GM21423 (cell line): ENCODE results near the gene RAVER1.

Experiments
- ATAC-seq: cut with Tn5 transposase; IDR thresholded peaks from one replicate; pipeline ENCODE4 v1.9.1; 2021; ENCODE audit warnings: mild to moderate bottlenecking, moderate library complexity; ENCODE audit not compliant: unreplicated experiment

The RAVER1 gene

GRCh38 chr19:10318807-10319682, 14.3 kb downstream of the RAVER1 start:
- ATAC-seq, result no peak

DNA sequence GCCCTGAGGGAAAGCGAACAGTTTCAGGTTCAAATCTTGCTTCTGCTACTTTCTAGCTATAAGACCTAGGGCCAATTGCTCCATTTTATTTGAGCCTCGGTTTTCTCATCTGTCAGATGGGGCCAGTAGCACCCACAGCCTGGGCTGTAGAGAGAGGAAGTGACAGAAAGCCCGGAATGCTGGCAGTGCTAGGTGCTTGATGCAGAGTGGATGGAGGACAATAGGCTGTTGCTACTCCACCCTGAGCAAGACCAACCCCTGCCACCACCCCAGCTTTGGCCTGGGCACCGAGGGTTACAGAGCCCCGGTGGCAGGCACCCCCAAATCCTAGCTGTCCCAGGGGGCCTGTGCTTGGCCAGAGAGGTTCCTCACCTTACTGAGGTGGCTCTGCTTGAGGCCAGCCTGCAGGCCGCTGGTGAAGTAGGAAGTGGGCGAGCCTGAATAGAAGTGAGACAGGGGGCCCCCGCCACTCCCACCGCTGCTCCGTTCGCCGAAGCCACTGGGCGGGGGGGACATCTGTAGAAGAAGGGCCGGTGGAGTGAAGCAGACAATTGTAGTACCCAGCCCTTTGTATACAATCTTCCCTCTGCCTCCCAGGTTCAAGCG, 15.4 kb downstream of the RAVER1 start:
- no peak for ATAC-seq

DNA sequence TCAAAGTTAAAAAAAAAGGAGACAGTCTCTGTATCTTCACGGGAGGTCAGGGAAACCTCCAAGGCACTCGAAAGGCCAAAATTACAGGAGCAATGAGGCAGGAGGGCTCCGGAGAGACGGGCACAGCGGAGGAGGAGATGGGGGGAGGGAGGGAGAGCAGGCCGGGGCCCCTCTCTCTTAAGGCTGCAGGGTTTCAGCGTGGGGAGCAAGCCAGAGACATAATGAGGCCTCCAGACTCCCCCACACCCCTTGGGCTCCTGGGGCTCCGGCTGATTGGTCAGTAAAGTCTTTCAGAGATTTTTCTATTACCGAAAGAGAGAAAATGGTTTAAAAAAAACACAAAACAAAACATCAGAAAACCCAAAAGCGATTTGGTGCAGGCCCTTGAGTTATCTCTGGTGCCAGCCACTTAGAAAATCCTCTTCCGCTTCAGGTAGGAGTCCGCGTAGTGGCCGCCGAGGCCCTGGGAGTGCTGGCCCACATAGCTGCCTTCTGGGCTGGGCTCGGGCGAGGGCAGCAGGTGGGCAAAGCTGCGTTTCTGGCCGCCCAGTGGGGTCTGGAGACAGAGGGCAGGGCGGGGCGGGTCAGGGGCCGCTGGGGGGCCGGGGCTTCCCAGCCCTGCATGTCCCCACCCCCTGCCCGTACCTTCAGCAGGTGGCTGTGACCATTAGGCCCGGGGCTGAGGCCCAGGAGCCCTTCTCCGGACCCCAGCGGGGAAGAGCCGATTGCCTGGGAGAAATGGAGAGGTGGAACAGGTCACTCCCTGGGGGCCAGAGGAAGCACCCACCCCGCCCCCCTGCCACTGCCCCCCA, 16.1 kb downstream of the RAVER1 start:
- no peak for ATAC-seq

DNA sequence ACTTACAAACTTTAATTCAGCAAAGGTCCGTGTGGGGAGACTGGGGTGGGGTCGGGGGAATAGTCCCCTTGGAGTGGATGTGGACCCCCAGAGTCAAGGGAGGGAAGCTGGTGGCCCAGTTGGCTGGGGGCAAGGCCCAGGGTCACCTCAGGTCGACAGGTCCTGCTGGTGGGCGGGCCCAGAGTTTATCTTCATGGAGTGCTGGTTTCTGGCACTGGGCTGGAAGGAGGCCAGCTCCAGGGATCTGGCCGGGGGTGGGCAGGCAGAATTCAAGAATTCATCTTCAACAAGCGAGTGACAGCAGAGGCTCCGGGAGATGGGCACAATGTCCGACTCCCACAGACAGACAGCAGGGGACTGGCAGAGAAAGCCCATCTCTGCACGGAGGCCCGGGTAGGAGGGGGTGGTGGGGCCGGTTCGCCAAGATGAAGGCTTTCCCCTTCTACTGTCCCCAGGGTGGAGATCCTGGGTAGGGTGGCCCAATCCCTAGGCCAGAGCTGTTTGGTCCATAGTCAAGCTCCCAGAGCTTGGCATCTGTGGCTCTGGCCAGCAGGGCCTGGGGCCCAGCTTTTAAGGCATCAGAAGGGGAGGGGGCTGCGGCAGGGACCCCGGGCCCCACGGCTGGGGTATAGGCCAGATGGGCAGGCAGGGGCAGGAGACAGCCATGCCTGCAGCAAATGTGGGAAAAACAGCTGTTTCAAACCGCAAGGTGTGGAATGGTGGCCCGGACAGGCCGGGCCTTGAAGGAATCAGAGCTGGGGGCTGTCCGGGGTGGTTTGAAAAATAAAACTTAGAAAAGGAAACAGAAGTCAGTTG, 16.9 kb downstream of the RAVER1 start:
- ATAC-seq, result no peak

DNA sequence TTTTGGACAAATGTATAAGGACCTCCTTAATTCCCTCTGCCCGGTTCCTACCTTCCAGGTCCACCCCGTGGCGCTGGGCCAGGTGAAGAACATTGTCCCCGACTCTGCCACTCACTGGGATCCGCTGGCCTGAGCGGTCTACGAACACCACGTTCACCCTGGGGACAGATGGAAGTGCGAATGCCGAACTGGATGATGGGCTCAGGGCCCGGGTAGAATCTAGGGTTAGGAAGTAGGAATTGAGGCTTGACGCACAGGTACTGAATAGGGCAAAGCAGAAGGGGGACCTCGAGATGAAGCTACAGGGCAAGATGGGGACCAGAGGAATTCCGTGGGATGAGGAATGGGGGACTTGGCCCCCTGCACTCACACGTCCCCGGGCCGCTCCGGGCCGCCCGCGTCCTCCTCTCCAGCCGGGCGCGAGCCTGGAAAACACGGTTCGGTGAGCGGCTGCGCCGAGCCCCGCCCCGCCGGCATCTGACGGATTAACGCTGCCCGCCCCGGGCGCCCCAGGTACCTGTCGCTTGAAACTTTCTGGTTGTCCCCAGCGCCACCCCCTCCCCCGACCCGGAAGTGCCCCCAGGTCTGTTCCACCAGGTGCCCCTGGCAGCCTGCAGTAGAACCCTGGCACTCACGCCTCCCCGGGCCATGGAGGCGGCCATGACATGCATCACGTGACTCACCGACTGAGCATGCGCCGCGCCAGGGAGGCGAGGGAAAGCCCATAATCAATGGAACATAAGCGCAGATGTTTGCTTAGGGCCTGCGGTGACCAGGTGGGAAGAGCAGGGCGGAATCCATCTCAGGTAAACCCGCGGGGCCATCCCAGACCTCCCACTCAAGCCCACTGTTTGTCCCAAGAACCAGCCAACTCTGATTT, 17.8 kb downstream of the RAVER1 start, which contains the start of gene FDX2:
FDX2 (minus strand) TSS at position 681 of the 880 bp plus-strand sequence; CDS start at position 662, 19 bp downstream.
- peak; percentile 49 for ATAC-seq

DNA sequence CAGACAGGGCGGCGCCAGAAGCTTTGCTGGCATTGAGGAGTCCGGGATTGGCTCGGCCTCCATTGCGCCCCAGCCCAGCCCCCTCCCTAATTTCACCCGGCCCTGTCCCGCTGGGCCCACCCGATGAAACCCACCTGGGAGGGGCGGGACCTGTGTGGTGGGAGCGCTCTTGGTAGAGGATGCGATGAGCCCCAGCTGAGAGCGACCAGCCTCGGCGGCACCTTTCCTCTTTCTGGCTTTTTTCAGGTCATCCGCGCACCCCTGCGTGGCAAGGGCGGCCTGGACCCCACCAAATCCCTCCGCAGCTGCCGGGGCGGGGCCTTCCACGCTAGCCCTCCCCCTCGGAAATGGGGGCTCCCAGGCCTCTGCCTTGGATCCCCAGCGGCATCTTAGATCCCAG, 23.9 kb downstream of the RAVER1 start, which contains the start of gene ZGLP1:
ZGLP1 (minus strand) TSS at position 393 of the 400 bp plus-strand sequence.
- no peak for ATAC-seq

DNA sequence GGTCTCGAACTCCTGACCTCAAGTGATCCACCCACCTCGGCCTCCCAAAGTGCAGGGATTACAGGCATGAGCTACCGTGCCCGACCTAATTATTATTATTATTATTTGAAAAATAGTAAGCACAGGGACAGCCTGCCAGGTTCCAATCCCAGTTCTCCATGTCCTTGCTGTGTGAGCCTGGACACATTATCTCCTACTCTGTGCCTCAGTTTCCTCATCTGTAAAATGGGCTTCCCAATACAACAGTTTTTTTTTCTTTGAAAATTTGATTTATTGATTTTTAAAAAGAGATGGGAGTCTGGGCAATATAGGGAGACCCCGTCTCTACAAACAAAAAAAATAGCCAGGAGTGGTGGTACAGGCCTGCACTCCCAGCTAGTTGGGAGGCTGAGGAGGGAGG, 27.0 kb downstream of the RAVER1 start:
- ATAC-seq, result no peak

DNA sequence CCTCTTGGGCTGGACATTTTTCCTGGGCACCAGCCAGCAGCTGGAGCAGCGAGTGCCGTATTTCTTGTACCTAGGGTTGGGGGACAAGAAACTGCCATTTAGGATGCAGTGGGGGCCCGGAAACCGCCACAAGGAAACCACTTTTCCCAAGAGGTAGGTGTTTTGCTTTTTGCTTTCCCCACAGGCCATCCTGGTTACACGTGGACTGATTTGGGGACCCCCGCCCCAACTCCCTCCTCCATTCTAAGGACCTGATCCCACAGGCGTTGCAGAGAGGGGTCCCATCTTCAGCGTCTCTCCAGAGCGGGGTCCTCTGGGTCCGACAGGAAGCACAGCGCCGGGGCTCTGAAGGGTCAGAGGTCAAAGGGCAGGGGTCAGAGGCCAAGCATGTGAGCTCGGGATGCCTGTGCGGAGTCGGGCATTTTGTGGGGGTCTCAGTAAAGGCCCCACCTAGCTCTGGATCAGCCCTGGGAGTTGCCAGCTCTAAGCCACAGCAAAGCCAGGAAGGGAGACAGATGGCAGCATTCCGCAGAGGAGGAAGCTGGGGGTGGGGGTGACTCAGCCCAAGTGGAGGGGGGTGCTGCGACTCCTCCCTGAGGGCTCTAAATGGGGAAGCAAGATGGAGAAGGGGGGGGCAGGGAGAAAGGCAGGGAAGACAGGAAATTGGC, 28.1 kb downstream of the RAVER1 start:
- ATAC-seq, result no peak

DNA sequence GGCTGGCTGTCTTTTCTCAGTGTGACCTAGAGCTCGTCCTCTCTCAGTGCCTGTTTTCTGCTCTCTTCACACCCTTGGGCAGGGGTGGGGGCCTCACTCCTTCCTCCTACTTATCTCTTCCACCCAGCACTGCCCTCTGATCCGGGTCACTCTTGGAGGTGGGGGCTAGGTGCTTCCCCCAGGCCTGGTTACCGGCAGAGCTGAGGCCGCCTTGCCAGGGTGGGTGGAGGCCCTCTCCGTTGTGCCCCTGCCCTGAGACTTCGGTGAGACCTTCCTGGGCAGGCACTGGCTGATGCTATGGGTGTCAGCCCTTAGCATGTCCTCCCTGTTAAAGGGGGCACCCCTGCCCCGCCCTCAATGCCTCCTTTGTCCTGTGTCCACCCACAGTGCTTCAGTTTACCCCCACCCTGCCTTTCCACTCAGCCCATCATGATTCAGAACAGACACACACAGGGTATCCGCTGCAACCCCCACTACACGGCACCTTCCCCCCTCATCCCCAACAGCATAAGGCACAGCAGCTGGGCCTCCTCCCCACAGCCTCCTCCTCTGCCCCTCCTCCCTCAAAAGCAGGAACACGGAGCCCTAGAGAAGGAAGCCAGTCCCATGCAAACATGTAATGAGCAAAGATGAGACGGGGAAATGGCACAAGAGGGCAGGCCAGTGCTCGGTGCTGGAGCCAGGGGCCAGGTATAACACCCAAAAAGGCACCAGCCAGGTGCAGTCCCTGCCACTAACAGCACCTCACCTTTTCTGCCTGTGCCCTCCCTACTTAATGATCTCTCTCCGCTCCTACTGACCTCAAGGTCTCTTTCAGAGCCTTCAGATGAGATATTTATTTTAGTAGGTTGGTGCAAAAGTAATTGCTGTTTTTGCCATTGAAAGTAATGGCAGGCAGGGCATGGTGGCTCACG, 33.5 kb downstream of the RAVER1 start:
- no peak for ATAC-seq

DNA sequence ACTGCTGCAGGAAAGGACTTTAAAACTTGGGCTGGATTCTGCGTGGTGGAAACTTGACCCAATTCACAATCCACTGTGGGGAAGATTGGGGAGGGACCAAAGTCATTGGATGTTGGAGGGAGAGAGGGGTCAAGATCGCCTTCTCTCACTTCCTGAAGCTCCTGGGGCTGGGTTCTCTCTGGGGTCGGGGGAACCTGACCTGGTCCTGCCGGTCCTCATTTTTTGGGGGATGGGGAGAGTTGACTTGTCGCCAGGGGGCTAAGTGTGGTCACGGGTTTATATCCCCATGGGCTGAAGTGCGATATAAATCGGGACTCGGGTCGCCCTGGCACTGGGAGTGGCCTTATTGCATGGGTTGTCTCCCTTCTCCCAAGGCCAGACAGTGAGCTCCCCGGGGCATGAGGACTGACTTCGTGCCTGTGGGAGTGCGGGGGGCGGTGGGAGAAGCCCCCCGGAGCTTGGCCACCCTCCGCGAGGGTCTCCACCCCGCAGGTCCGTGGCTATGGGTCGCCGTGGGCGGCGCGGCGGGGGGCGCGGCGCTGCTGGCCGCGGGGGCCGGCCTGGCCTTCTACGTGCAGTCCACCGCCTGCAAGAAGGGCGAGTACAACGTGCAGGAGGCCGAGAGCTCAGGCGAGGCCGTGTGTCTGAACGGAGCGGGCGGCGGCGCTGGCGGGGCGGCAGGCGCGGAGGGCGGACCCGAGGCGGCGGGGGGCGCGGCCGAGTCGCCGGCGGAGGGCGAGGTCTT, 37.3 kb downstream of the RAVER1 start:
- ATAC-seq, result no peak

DNA sequence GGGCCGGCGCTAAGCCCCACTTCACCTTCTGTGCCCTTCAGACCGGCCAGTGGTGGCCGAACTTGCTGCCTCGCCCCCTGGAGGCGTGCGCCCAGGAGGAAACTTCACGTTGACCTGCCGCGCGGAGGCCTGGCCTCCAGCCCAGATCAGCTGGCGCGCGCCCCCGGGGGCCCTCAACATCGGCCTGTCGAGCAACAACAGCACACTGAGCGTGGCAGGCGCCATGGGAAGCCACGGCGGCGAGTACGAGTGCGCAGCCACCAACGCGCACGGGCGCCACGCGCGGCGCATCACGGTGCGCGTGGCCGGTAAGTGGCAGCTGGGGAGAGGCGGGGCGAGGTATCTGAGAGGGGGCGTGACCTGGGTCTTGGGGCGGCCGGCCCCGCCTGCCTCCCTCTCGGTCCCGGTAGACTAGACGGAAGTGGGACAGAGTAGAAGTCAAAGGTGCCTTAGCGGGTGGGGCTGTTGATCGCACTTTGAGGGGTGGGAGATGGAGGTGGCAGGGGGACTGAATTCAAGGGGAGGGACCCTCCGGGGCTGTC, 38.0 kb downstream of the RAVER1 start:
- peak; percentile 50 for ATAC-seq

DNA sequence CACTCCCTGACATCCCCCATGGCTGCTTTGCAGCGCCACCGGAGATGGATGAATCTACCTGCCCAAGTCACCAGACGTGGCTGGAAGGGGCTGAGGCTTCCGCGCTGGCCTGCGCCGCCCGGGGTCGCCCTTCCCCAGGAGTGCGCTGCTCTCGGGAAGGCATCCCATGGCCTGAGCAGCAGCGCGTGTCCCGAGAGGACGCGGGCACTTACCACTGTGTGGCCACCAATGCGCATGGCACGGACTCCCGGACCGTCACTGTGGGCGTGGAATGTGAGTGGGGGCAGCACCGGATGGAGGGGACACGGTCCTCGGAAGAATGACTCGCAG, 39.0 kb downstream of the RAVER1 start:
- no peak for ATAC-seq

GRCh38 chr19:10293637-10294367, 39.5 kb downstream of the RAVER1 start:
- ATAC-seq, result no peak

- no peak for ATAC-seq
Observed at GRCh38 chr19:10292789-10293636, 40.3 kb downstream of the RAVER1 start.

DNA sequence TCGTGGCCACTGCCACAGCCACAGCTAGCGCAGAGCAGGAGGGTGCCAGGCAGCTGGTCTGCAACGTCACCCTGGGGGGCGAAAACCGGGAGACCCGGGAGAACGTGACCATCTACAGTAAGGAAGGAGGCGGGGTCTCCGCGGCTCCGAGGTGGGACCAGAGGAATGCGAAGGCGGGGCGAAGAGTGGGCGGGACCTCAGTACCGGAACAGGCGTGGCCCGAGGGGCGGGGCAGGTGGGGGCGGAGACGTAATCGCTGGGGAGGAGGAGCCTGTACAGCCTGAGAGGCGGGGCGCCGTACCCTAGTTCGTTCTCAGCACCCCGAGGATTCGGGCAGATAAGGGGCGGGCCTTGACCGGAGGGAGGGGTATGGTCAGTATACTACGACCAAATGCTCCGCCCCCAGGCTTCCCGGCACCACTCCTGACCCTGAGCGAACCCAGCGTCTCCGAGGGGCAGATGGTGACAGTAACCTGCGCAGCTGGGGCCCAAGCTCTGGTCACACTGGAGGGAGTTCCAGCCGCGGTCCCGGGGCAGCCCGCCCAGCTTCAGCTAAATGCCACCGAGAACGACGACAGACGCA, 41.0 kb downstream of the RAVER1 start:
- no peak for ATAC-seq
